HepG2 (cell line): ENCODE measurements around the gene TRIP6. TPM values are rescaled to one million over a fixed set of nuclear protein-coding genes. Genes with fewer than 3 reads are reported as not detected.

Source experiments
- ARID4A ChIP-seq: sonication (generic); formaldehyde crosslinking; IDR thresholded peaks from 2 replicates; pipeline ENCODE4 v1.5.0; 2020; ENCODE audit warnings: mild to moderate bottlenecking, missing genetic modification reagents, borderline replicate concordance
- ATF1 ChIP-seq: IDR thresholded peaks from 2 replicates; pipeline ENCODE4 v1.6.1; 2016; ENCODE audit warnings: mild to moderate bottlenecking, control low read depth
- ATF7 ChIP-seq, 2 experiments: fragments of 450-650 bp in 1 of 2; sonication (generic) in 1 of 2; formaldehyde crosslinking in 1 of 2; IDR thresholded peaks; 2 replicates each; pipeline versions ENCODE4 v1.4.0 to v1.6.1; 2016 to 2020; ENCODE audit warnings: antibody characterized with exemption in 1 of 2, mild to moderate bottlenecking in 1 of 2, missing genetic modification reagents in 1 of 2
- HMGA1 ChIP-seq: sonication (generic); formaldehyde crosslinking; conservative IDR thresholded peaks from 2 replicates; pipeline ENCODE4 v1.4.0; 2020; ENCODE audit warnings: missing genetic modification reagents
- HNF1B ChIP-seq: sonication (generic); formaldehyde crosslinking; IDR thresholded peaks from 2 replicates; pipeline ENCODE4 v1.5.1; 2020; ENCODE audit warnings: mild to moderate bottlenecking, moderate library complexity, missing genetic modification reagents
- HNF4A ChIP-seq: sonication (generic); formaldehyde crosslinking; IDR thresholded peaks from 2 replicates; pipeline ENCODE4 v1.4.0; 2020; ENCODE audit warnings: missing genetic modification reagents
- LCORL ChIP-seq, 2 experiments: fragments of 450-650 bp in 1 of 2; sonication (generic) in 1 of 2; formaldehyde crosslinking in 1 of 2; IDR thresholded peaks; 2 replicates each; pipeline versions ENCODE4 v1.5.0 to v1.6.1; 2017 to 2020; ENCODE audit warnings: antibody characterized with exemption in 1 of 2, missing genetic modification reagents in 1 of 2
- MBNL3 ChIP-seq: fragments of 250-450 bp; sonication (Bioruptor Pico); conservative IDR thresholded peaks from 2 replicates; pipeline ENCODE4 v1.8.0; 2022; ENCODE audit warnings: mild to moderate bottlenecking, inconsistent platforms
- MYPOP ChIP-seq: sonication (generic); formaldehyde crosslinking; IDR thresholded peaks from 2 replicates; pipeline ENCODE4 v1.8.1; 2023; ENCODE audit warnings: mild to moderate bottlenecking, moderate library complexity, missing genetic modification reagents
- SP140L ChIP-seq: sonication (generic); formaldehyde crosslinking; IDR thresholded peaks from 2 replicates; pipeline ENCODE4 v1.4.0; 2020; ENCODE audit warnings: missing genetic modification reagents, borderline replicate concordance
- TFAP4 ChIP-seq: sonication (generic); IDR thresholded peaks from 2 replicates; pipeline ENCODE4 v1.6.1; 2016; ENCODE audit warnings: low read depth, borderline replicate concordance
- USF2 ChIP-seq, 2 experiments: sonication (generic) in 1 of 2; formaldehyde crosslinking in 1 of 2; IDR thresholded peaks; 2 replicates each; pipeline versions ENCODE4 v1.5.1 to v1.6.1; 2011 to 2020; ENCODE audit warnings: borderline replicate concordance in 1 of 2, low read depth in 1 of 2, low read length in 1 of 2, mild to moderate bottlenecking in 1 of 2, missing genetic modification reagents in 1 of 2, moderate library complexity in 1 of 2
- ZNF607 ChIP-seq: sonication (generic); formaldehyde crosslinking; IDR thresholded peaks from 2 replicates; pipeline ENCODE4 v1.5.1; 2020; ENCODE audit warnings: missing genetic modification reagents, mild to moderate bottlenecking, borderline replicate concordance
- ZNF639 ChIP-seq: conservative IDR thresholded peaks from 2 replicates; pipeline ENCODE4 v1.6.1; 2018; ENCODE audit warnings: missing genetic modification reagents
- ZNF776 ChIP-seq: sonication (generic); formaldehyde crosslinking; IDR thresholded peaks from 2 replicates; pipeline ENCODE4 v1.4.0; 2020; ENCODE audit warnings: mild to moderate bottlenecking, missing genetic modification reagents
- polyA plus RNA-seq, 8 experiments: library from polyadenylated mRNA; depleted of rRNA in 3 of 8; stranded (reverse) in 7 of 8; unstranded in 1 of 8; fragments of >200 nt; fragmentation: Illumina TruSeq in 4 of 8; extraction: Trizol in 4 of 8; gene quantifications; 2 replicates each; pipeline versions ENCODE4 v1.2.1 to v1.2.3, GENCODE V29; 2011 to 2016; ENCODE audit warnings: low read depth in 4 of 8, missing spikeins in 1 of 8, mixed read lengths in 1 of 8; ENCODE audit not compliant: insufficient read depth in 1 of 8
- total RNA-seq, 5 experiments: library from RNA; depleted of rRNA; stranded (reverse); fragments of >200 nt; fragmentation: Illumina TruSeq; extraction: Trizol; gene quantifications; 2 replicates each; pipeline ENCODE4 v1.2.3, GENCODE V29; 2016; ENCODE audit warnings: low read depth in 1 of 5

Gene TRIP6
- total and polyA plus RNA-seq, 2 of the 13 experiments (the other 11 are each of a cell fraction or from before 2014, with no cell fraction given) = 0.34 to 0.38 TPM

- TF ChIP-seq ARID4A (peak; percentile 53; the same call in 1 of the 2 replicates), ZNF639 (no peak), HMGA1 (CRISPR knock-in tag) (no peak), ATF7 (IDR thresholded peaks at IDR 0.05) (no peak), ATF7 (CRISPR knock-in tag; IDR thresholded peaks at IDR 0.05) (no peak), USF2 (IDR thresholded peaks at IDR 0.05; ENCODE audit: low read depth, low read length) (no peak), USF2 (CRISPR knock-in tag; IDR thresholded peaks at IDR 0.05; ENCODE audit: borderline replicate concordance) (no peak), ZNF776 (CRISPR knock-in tag) (no peak), MBNL3 (CRISPR knock-in tag) (no peak), MYPOP (no peak), LCORL (IDR thresholded peaks at IDR 0.05) (no peak), LCORL (CRISPR knock-in tag; IDR thresholded peaks at IDR 0.05) (peak; percentile 71), ATF1 (CRISPR knock-in tag) (no peak), TFAP4 (0 out of 2 replicates have a peak, but pooled peaks have one; percentile 39), ZNF607 (CRISPR knock-in tag) (peak; percentile 37; the same call in 1 of the 2 replicates), HNF4A (CRISPR knock-in tag) (peak; percentile 83), HNF1B (CRISPR knock-in tag) (peak; percentile 59; the same call in 1 of the 2 replicates), SP140L (no peak)
These were observed 3.7 kb upstream of the TRIP6 start (continued) for GRCh38 chr7:100863406-100863950.
